ENCODE data around the gene ZFYVE28. TPM values are rescaled to one million over a fixed set of nuclear protein-coding genes. Genes with fewer than 3 reads are reported as not detected.

The ZFYVE28 gene
- total RNA-seq, 2 experiments from 2014 or later, result 26.2 to 28.0 TPM

DNA sequence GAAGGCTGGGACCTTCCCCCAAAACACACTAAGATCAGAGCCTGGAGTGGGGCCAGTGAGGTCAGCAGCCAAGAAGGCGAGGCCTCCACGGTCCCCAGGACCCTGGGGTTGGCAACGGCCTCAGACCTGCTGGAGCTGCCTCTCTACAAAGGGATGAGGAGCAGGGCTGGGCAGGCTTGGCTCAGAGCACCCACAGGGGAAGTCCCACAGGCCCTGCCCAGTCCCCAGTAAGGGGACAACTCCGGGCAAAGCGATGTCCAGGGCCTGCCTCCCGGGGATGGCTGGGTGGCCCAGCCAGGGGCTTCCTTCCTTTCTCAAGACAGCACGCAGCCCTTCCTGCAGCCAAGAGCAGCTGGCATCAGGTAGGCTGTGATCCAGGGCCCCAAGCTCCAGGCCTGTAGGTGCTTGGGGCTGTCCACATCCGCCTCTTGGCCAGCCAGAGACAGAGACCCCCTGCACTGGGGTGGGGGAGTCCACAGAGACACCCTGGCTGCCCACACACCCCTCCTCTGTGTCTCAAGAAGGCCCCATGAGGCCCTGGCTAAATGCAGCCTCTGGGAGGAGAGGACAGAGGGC, 162.2 kb downstream of the ZFYVE28 start:
- ATAC-seq (ENCODE audit: poor library complexity) (no peak), DNase-seq (peak in 4 of 14 experiments; percentile 1 to 17 (median 2))
- no peaks in the 10 kb centered on the region for H3K27me3 Mint-ChIP-seq
- H3K36me3 ChIP-seq (ENCODE audit: insufficient read depth, low read length), result peaks cover 65% of the 10 kb centered on the region
- no peaks in the 10 kb centered on the region for H3K4me1 Mint-ChIP-seq (ENCODE audit: low read depth)
- TF ChIP-seq, protein P1, sequence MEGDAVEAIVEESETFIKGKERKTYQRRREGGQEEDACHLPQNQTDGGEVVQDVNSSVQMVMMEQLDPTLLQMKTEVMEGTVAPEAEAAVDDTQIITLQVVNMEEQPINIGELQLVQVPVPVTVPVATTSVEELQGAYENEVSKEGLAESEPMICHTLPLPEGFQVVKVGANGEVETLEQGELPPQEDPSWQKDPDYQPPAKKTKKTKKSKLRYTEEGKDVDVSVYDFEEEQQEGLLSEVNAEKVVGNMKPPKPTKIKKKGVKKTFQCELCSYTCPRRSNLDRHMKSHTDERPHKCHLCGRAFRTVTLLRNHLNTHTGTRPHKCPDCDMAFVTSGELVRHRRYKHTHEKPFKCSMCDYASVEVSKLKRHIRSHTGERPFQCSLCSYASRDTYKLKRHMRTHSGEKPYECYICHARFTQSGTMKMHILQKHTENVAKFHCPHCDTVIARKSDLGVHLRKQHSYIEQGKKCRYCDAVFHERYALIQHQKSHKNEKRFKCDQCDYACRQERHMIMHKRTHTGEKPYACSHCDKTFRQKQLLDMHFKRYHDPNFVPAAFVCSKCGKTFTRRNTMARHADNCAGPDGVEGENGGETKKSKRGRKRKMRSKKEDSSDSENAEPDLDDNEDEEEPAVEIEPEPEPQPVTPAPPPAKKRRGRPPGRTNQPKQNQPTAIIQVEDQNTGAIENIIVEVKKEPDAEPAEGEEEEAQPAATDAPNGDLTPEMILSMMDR (IDR thresholded peaks at IDR 0.05), result no peak
- intact Hi-C loops (cut with DNase I, micrococcal nuclease), result no loop called here
- no peaks in the 10 kb centered on the region for H3K9me3 ChIP-seq (ENCODE audit: control insufficient read depth in 1 of 2, insufficient read depth in 1 of 2, low read length in 2 of 2)
- peaks cover 37% of the 10 kb centered on the region for H3K36me3 Mint-ChIP-seq (ENCODE audit: low read depth)
- H3K4me3 Mint-ChIP-seq, result no peak overlapping the region
- peaks cover 42% of the 10 kb centered on the region for H3K4me1 ChIP-seq (ENCODE audit: insufficient read depth, low read length)
- no peaks in the 10 kb centered on the region for H3K27me3 ChIP-seq (ENCODE audit: control insufficient read depth in 1 of 2, insufficient read depth in 2 of 2, low read length in 2 of 2)
- CTCF ChIA-PET, result no interaction called here
- no peak overlapping the region for H3K27ac Mint-ChIP-seq
- H3K4me3 ChIP-seq (ENCODE audit: low read length), result no peak overlapping the region
- POLR2A ChIA-PET, result no interaction called here
- H3K27ac ChIP-seq (ENCODE audit: low read depth in 1 of 2, low read length in 2 of 2), result no peak overlapping the region
- H3K9me3 Mint-ChIP-seq, result no peaks in the 10 kb centered on the region

- Mint-ChIP-seq H3K9me3 (no peaks in the 10 kb centered on the region), H3K36me3 (ENCODE audit: low read depth) (peaks cover 37% of the 10 kb centered on the region), H3K4me1 (ENCODE audit: low read depth) (no peaks in the 10 kb centered on the region), H3K27me3 (no peaks in the 10 kb centered on the region), H3K4me3 (no peak overlapping the region), H3K27ac (no peak overlapping the region)
- Histone ChIP-seq H3K27ac (ENCODE audit: low read depth in 1 of 2, low read length in 2 of 2) (no peak overlapping the region), H3K36me3 (ENCODE audit: insufficient read depth, low read length) (peaks cover 72% of the 10 kb centered on the region), H3K4me3 (ENCODE audit: low read length) (no peak overlapping the region), H3K27me3 (ENCODE audit: control insufficient read depth in 1 of 2, insufficient read depth in 2 of 2, low read length in 2 of 2) (no peaks in the 10 kb centered on the region), H3K4me1 (ENCODE audit: insufficient read depth, low read length) (peaks cover 36% of the 10 kb centered on the region), H3K9me3 (ENCODE audit: control insufficient read depth in 1 of 2, insufficient read depth in 1 of 2, low read length in 2 of 2) (no peaks in the 10 kb centered on the region)
- ChIA-PET POLR2A (no interaction called here), CTCF (no interaction called here)
- TF ChIP-seq, protein P1 (IDR thresholded peaks at IDR 0.05), result no peak
- intact Hi-C loops (cut with DNase I, micrococcal nuclease), result no loop called here
- peak in 3 of 14 experiments; percentile 1 to 11 (median 5) for DNase-seq
- ATAC-seq (ENCODE audit: poor library complexity), result no peak
Observed at GRCh38 chr4:2255501-2256155, 162.8 kb downstream of the ZFYVE28 start.

GRCh38 chr4:2254665-2255500, 163.6 kb downstream of the ZFYVE28 start:
- Histone ChIP-seq H3K4me3 (ENCODE audit: low read length) (no peak overlapping the region), H3K4me1 (ENCODE audit: insufficient read depth, low read length) (peaks cover 29% of the 10 kb centered on the region), H3K27me3 (ENCODE audit: control insufficient read depth in 1 of 2, insufficient read depth in 2 of 2, low read length in 2 of 2) (no peaks in the 10 kb centered on the region), H3K9me3 (ENCODE audit: control insufficient read depth in 1 of 2, insufficient read depth in 1 of 2, low read length in 2 of 2) (no peaks in the 10 kb centered on the region), H3K27ac (ENCODE audit: low read depth in 1 of 2, low read length in 2 of 2) (no peak overlapping the region), H3K36me3 (ENCODE audit: insufficient read depth, low read length) (peaks cover 74% of the 10 kb centered on the region)
- ATAC-seq (ENCODE audit: poor library complexity) (no peak), DNase-seq (peak in 3 of 14 experiments; percentile 1 to 12 (median 4))
- Mint-ChIP-seq H3K4me1 (ENCODE audit: low read depth) (no peaks in the 10 kb centered on the region), H3K27ac (peak overlapping the region; percentile 31), H3K4me3 (peak overlapping the region; percentile 64), H3K36me3 (ENCODE audit: low read depth) (peaks cover 37% of the 10 kb centered on the region), H3K27me3 (no peaks in the 10 kb centered on the region), H3K9me3 (no peaks in the 10 kb centered on the region)
- TF ChIP-seq, protein P1 (IDR thresholded peaks at IDR 0.05), result no peak
- ChIA-PET CTCF (no interaction called here), POLR2A (interaction anchor here (0.7 kb wide), 1 partner anchor 1283 kb away, joined by 3 read pairs; no protein-coding TSS in a partner anchor)
- intact Hi-C loops (cut with DNase I, micrococcal nuclease), result no loop called here

All from CD4-positive, alpha-beta T cell (primary cell).